GM12801 (cell line): Measurements from ENCODE around the gene PPIF.

Experiments
- TF ChIP-seq, protein P1 (sequence below): IDR thresholded peaks from one replicate; pipeline ENCODE4 v1.5.1; 2011; ENCODE audit warnings: control low read depth; ENCODE audit not compliant: insufficient read length; ENCODE audit errors: extremely low read depth

Gene PPIF

DNA sequence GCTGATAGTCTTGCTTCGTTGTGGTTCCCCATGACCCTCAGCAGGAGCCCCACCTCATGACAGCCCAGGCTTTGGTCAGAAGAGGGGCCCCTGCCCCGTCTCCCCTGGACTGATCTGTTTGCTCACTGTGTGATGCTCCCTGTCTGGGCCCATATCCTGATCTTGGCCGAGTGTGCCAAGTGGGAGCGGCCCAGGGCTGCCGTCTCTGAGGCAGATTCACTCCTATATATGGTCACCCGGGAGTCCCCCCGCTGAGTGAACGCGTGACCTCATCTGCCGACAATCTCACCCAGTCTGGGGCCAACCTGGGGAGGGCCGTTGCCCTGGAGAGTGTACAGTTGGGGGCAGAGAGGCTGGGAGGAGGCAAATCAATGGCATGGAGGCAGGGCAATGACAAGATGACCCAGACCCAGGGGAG lies 34.5 kb downstream of the PPIF start:
- TF ChIP-seq, protein P1, sequence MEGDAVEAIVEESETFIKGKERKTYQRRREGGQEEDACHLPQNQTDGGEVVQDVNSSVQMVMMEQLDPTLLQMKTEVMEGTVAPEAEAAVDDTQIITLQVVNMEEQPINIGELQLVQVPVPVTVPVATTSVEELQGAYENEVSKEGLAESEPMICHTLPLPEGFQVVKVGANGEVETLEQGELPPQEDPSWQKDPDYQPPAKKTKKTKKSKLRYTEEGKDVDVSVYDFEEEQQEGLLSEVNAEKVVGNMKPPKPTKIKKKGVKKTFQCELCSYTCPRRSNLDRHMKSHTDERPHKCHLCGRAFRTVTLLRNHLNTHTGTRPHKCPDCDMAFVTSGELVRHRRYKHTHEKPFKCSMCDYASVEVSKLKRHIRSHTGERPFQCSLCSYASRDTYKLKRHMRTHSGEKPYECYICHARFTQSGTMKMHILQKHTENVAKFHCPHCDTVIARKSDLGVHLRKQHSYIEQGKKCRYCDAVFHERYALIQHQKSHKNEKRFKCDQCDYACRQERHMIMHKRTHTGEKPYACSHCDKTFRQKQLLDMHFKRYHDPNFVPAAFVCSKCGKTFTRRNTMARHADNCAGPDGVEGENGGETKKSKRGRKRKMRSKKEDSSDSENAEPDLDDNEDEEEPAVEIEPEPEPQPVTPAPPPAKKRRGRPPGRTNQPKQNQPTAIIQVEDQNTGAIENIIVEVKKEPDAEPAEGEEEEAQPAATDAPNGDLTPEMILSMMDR, result no peak

DNA sequence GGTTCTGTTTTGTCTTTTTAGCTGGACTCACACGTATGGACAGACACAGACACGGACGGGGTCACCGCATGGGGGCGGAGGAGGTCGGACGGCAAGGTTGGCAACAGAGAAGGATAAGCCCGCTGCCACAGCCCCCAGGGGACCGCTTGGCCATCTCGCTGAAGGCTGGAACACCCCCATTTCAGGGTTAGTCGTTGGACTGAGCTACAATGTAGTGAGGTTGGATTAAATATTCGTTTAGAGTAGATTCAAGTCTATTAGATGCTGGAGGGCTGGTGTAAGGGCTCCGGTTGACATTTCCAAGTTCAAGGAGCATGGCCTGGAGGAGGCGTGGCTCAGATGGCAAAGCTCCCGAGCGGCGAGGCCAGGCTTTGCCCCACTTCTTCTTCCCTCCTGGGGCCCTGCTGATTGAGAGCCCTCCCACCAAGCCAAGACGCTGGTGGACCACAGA lies 35.2 kb downstream of the PPIF start:
- TF ChIP-seq, protein P1, result no peak

DNA sequence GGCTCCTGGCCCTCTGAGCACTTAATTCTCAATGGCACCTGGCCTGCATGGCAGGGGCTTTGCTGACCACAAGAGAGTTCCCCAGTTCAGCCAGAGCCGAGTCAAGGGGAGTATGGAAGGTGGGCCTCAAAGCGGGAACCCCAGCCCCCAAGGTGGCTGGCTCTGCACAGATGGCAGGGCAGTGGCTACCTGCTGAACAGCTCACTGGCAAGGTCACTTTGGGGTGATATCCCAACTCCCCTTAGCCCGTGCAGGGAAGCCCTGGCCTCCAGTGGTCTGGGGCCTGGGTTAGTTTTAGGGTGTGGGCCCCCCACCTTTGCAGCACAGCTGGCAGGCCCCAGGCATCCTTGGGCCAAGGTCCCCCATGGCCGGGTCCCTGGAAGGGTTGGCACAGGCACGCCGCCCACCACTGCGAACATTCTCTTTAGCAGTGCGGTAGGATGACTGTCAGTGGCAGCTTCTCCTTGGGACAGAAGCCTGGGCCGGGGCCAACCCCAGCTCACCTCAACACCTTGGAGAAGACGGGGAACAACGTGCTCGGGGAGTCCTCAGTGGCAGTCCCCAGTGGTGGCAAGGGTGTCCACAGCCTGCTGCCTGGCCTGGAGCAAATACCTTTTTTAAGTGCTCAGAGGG lies 36.8 kb downstream of the PPIF start:
- TF ChIP-seq, protein P1, result no peak

DNA sequence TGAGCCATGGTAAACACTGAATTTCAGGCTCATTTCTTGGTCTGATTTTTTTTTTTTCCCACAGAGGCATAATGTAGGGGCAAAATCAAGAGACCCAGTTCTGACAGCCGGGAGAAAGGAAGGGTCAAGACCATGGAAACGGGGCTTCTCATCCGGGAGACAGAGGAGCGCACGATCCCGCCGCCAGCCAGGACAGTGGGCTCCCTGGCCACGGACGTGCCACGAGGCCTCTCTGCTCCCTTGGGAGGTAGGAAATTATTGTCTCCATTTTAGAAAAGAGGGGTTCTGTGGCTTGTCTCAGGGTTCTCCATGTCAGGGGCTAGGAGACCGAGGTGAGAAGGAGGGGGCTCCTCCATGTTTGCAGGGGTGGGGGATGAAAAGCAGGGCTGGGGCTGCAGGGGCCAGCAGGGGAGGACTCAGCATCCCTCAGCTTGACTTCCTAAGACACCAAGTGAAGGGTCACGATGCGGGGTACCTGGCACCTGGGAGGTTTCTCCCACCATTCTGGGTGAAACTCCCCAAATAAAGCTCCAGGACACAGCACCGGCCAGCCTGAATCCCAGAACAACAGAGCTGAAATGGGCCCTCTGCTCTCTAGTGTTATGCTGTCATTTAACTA lies 37.6 kb downstream of the PPIF start:
- TF ChIP-seq, protein P1, result no peak

DNA sequence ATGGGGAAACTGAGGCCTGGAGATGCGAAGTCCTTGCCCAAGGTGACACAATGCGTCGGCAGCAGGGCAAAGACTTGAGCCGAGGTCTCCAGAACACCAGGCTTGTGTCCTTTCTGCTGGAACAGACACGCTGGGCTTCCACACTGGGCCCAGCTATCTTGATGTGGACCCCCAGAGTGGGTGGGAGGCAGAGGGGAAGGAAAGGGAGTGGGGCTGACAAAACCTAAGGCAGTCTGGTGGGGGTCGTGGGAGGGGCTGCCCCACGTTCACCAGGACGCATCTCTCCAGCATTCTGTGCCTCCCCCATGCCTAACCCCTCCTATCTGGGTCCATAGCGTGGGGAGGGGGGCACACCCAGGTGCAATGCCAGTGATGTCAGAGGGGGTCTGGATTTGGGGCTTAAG lies 38.1 kb downstream of the PPIF start:
- TF ChIP-seq, protein P1, result no peak

DNA sequence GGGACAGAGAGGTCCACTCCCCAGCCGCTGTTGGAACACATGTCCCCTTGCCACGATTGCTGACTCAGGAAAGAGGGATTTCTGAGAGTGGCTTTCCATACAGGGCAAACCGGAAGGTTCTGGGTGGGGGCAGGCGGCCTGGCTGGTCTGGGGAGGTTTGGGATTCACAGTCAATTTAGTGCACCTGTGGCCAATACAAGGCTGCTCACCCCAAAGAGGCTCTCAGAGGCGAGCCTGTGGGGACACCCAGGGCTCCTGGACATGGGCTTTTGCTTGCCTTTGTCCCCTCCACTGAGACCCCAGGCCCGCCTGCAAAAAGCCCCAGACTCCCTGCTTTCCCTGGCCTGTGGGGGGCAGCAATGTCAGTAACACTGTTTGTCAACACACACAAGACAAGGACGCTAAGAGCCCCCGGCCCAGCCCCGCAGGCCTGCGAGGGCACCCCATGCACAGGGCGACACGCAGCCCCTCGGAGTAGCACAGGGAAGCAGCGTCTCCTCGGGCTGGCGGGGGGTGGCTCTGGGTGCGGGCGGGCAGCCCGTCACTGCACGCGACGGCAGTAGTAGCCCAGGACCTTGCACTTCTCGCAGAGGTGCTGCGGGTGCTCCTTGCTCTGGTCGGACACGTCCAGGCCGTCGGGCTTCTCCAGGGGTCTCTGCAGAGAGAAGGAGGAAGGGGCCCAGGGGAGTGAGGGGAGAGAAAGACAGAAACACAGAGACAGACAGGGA lies 38.7 kb downstream of the PPIF start:
- TF ChIP-seq, protein P1, result no peak

DNA sequence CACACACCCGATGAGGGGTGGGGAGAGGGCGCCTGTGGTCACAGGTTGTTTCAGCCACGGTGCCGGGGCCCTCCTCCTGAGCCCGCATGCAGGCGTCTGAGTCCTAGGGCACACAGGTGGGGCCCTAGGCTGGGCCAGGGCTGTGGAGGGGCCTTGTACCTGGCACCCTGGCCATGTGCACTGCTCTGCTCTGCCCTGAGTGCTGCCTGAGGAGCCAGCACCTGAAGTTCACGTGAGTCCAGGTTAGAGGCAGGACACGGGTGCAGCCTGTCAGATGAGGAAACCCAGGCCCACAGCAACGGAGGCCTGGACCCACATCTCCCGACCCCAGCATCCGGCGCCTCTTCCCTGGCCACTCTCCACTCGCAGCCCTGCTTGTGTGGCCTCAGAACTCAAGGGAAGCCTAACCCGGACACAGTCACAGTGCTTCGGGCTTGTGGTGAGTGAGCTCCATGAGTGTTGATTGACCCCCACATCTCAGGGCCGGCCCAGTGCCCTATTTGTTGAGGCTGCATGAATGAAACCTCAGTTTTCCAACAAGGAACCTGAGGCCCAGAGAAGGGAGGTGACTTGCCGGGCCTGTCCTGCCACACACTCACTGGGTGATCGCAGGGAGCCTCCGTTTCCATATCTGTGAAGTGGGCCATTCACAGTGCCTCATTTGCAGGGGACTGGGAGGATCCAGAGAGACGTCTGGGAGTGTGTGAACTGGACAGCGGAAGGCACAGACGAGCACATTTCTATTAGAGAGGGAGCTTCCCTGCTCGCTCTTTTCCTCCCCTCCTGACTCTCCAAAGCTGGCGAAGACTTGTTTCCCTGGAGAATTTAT lies 39.6 kb downstream of the PPIF start:
- TF ChIP-seq, protein P1, result no peak
